ENCODE results near the gene ASIC5. TPM values are rescaled to one million over a fixed set of nuclear protein-coding genes. Genes with fewer than 3 reads are reported as not detected.
A peak's percentile ranks its signal among the peaks of the same experiment; 100 is the strongest.

ASIC5 gene
- total RNA-seq, 4 donors from 2014 or later, result not detected

DNA sequence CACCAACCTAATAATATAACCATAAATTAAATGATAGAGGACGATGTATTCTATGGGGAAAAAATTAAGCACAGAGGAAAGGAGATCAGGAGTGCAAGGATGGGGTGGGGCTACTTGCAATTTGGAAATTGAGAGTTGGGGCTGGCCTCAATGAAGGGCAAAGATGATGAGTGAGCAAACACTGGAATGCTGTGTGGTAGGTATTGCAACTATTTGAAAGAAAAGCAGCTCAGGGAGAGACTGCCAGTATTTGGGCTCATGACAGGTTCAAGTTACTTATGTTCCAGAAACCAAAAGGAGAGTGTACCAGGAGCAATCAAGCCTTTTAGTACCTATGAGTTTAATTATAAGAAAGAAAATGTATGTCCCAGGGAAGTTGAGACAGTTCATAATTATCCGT, 47.4 kb downstream of the ASIC5 start:
- H3K36me3 ChIP-seq, result no peaks in the 10 kb centered on the region
- WGBS, 2 donors (ENCODE audit: low coverage in 1 of 2), result 69 to 72% methylated on average over 2 of the region's 2 CpGs
- no peak overlapping the region for H3K4me3 ChIP-seq
- H3K9me3 ChIP-seq, result no peaks in the 10 kb centered on the region
- H3K27me3 ChIP-seq, result no peaks in the 10 kb centered on the region
- H3K4me1 ChIP-seq, result no peaks in the 10 kb centered on the region
- H3K27ac ChIP-seq, result no peak overlapping the region
- ATAC-seq, result no peak
- TF ChIP-seq POLR2A (IDR thresholded peaks at IDR 0.05) (no peak), EP300 (IDR thresholded peaks at IDR 0.05) (no peak), POLR2AphosphoS5 (IDR thresholded peaks at IDR 0.05) (no peak)
- TF ChIP-seq, protein P1, sequence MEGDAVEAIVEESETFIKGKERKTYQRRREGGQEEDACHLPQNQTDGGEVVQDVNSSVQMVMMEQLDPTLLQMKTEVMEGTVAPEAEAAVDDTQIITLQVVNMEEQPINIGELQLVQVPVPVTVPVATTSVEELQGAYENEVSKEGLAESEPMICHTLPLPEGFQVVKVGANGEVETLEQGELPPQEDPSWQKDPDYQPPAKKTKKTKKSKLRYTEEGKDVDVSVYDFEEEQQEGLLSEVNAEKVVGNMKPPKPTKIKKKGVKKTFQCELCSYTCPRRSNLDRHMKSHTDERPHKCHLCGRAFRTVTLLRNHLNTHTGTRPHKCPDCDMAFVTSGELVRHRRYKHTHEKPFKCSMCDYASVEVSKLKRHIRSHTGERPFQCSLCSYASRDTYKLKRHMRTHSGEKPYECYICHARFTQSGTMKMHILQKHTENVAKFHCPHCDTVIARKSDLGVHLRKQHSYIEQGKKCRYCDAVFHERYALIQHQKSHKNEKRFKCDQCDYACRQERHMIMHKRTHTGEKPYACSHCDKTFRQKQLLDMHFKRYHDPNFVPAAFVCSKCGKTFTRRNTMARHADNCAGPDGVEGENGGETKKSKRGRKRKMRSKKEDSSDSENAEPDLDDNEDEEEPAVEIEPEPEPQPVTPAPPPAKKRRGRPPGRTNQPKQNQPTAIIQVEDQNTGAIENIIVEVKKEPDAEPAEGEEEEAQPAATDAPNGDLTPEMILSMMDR (IDR thresholded peaks at IDR 0.05), result no peak

DNA sequence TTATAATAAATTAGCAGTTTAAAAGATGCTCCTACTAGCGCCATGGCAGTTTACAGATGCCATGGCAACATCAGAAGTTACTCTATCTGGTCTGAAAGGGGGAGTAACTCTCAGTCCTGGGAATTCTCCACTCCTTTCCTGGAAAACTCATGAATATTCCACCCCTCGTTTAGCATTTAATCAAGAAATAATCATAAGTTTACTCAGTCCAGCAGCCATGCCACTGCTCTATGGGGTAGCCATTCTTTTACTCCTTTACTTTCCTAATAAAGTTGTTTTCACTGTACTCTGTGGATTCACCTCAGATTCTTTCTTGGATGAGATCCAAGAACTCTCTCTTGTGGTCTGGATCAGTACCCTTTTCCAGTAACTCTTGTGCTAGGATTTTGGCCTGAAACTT, 55.0 kb downstream of the ASIC5 start:
- Histone ChIP-seq H3K27ac (no peak overlapping the region), H3K27me3 (no peaks in the 10 kb centered on the region), H3K36me3 (no peaks in the 10 kb centered on the region), H3K4me1 (peaks cover 0 to 27% (median 5%) of the 10 kb centered on the region in 3 donors), H3K4me3 (no peak overlapping the region), H3K9me3 (no peaks in the 10 kb centered on the region)
- no peak for ATAC-seq
- TF ChIP-seq EP300 (IDR thresholded peaks at IDR 0.05) (no peak), POLR2AphosphoS5 (IDR thresholded peaks at IDR 0.05) (no peak), POLR2A (IDR thresholded peaks at IDR 0.05) (no peak)
- TF ChIP-seq, protein P1 (IDR thresholded peaks at IDR 0.05), result no peak
- 68 to 86% methylated on average over 2 of the region's 2 CpGs for WGBS, 2 donors (ENCODE audit: low coverage in 1 of 2)

DNA sequence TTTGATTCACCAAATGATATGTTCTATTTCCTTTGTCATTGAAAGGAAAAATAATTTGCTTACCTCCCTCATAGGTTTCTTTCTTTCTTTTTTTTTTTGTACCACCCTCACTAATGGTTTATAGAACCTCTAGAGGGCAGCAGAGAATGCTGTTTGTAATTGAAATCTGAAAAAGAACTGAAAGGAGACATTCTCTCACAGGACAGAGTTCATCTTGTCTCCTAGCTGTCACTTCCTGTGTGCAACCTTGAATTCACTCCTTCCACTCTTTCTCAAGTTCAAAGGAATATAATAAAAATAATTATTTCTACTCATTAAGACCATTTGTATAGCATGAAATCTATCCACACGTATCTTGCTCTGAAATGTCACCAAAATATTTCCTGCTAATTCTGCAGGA, 56.2 kb downstream of the ASIC5 start:
- no peak overlapping the region for H3K4me3 ChIP-seq
- H3K36me3 ChIP-seq, result peaks cover 0 to 10% of the 10 kb centered on the region in 2 donors
- 73 to 90% methylated on average over 1 of the region's 1 CpG for WGBS, 2 donors (ENCODE audit: low coverage in 1 of 2)
- no peaks in the 10 kb centered on the region for H3K9me3 ChIP-seq
- no peak for TF ChIP-seq EP300 (IDR thresholded peaks at IDR 0.05)
- TF ChIP-seq, protein P1 (IDR thresholded peaks at IDR 0.05), result peak; percentile 35 to 61 (median 54)
- peak; percentile 17 for TF ChIP-seq POLR2AphosphoS5 (IDR thresholded peaks at IDR 0.05)
- peak; percentile 64 for ATAC-seq
- peaks cover 0 to 39% (median 5%) of the 10 kb centered on the region in 3 donors for H3K4me1 ChIP-seq
- H3K27me3 ChIP-seq, result no peaks in the 10 kb centered on the region
- H3K27ac ChIP-seq, result peak overlapping the region in 1 of 4 donors; percentile 53

DNA sequence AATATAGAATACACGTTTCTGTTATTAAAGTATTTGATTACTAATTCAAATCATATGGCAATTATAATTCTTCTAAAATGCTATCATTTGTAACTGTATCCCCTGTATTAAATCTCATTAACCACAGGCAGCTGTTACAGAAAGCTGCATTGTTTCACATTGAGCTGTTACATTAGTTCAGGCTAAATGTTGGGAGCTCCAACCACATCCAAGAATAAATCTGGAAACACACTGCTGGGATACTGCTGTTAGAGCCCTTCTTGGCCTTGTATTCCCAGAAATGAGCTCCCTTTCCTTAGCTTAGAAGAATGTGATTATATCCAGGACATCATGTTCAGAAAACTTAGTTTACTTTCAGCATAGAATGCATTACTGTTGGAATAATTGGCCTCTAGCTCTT, 59.1 kb downstream of the ASIC5 start:
- ATAC-seq, result peak; percentile 51
- Histone ChIP-seq H3K36me3 (peaks cover 0 to 32% of the 10 kb centered on the region in 2 donors), H3K27ac (peak overlapping the region in 3 of 4 donors; percentile 9 to 53 (median 46)), H3K9me3 (no peaks in the 10 kb centered on the region), H3K4me1 (peaks cover 0 to 51% (median 9%) of the 10 kb centered on the region in 3 donors), H3K27me3 (no peaks in the 10 kb centered on the region), H3K4me3 (no peak overlapping the region)
- WGBS, 2 donors (ENCODE audit: low coverage in 1 of 2), result 6 to 33% methylated on average over 1 of the region's 1 CpG
- TF ChIP-seq EP300 (IDR thresholded peaks at IDR 0.05), result no peak
- peak; percentile 95 for TF ChIP-seq POLR2AphosphoS5 (IDR thresholded peaks at IDR 0.05)

DNA sequence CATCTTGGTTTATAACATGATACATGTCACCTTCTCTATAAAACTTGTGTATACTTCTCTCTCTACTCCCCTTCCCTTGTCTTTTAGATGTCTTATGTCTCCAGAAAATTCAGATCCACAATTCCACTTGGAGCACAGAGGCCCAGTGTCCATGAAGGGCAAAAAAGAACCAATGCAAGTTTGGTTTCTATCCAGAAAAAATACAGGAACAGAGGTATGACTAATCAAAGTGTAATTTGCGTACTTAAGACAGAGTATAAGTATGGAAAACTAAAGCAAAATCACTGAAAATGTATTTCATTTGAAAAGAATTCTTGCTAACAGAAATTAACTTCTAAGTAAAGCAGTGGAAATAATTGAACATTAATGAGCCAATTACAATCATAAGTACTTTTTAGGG, 61.1 kb downstream of the ASIC5 start:
- peak overlapping the region; percentile 15 to 53 (median 38) for H3K27ac ChIP-seq
- H3K36me3 ChIP-seq, result peaks cover 0 to 33% of the 10 kb centered on the region in 2 donors
- no peak for ATAC-seq
- WGBS, 2 donors (ENCODE audit: low coverage in 1 of 2), result 38 to 78% methylated on average over 1 of the region's 1 CpG
- TF ChIP-seq POLR2A (IDR thresholded peaks at IDR 0.05), result no peak
- TF ChIP-seq POLR2AphosphoS5 (IDR thresholded peaks at IDR 0.05), result no peak
- no peak for TF ChIP-seq EP300 (IDR thresholded peaks at IDR 0.05)
- TF ChIP-seq, protein P1 (IDR thresholded peaks at IDR 0.05), result no peak
- H3K9me3 ChIP-seq, result no peaks in the 10 kb centered on the region
- peaks cover 0 to 67% (median 9%) of the 10 kb centered on the region in 3 donors for H3K4me1 ChIP-seq
- no peaks in the 10 kb centered on the region for H3K27me3 ChIP-seq
- H3K4me3 ChIP-seq, result no peak overlapping the region
